Heart left ventricle (tissue), 16 donors: Measurements from ENCODE around the gene OLA1. TPM values are rescaled to one million over a fixed set of nuclear protein-coding genes. Genes with fewer than 3 reads are reported as not detected.

Experiments used
- ATAC-seq, 4 donors: fragments of 200-7000 bp; cut with Tn5 transposase; one replicate each; pipeline ENCODE4 v1.9.1; 2020 to 2022; ENCODE audit warnings: moderate library complexity in 4 of 4, mild to moderate bottlenecking in 3 of 4, moderate number of reproducible peaks in 1 of 4
- DNase-seq, 5 donors: peaks; one replicate each; pipeline ENCODE4 v3.0.0-alpha.2; 2020
- H3K27ac ChIP-seq, 12 donors: fragments of 200-600 bp; sonication (generic) in 4 of 12; one replicate each; pipeline versions ENCODE4 v1.5.0 to v1.8.0; 2016 to 2022; ENCODE audit warnings: mild to moderate bottlenecking in 2 of 12
- H3K27me3 ChIP-seq, 9 donors: fragments of 200-600 bp; sonication (generic) in 2 of 9; one replicate each; pipeline versions ENCODE4 v1.5.1 to v1.8.0; 2016 to 2022; ENCODE audit warnings: mild to moderate bottlenecking in 3 of 9
- H3K36me3 ChIP-seq, 9 donors: fragments of 200-600 bp; sonication (generic) in 2 of 9; one replicate each; pipeline versions ENCODE4 v1.5.0 to v1.8.0; 2018 to 2022; ENCODE audit warnings: mild to moderate bottlenecking in 2 of 9
- H3K4me1 ChIP-seq, 12 donors: fragments of 200-600 bp; sonication (generic) in 4 of 12; one replicate each; pipeline versions ENCODE4 v1.5.0 to v1.8.0; 2016 to 2022; ENCODE audit warnings: mild to moderate bottlenecking in 3 of 12
- H3K4me3 ChIP-seq, 12 donors: fragments of 200-600 bp; sonication (generic) in 4 of 12; one replicate each; pipeline versions ENCODE4 v1.5.0 to v1.8.0; 2017 to 2022; ENCODE audit warnings: mild to moderate bottlenecking in 9 of 12, moderate library complexity in 4 of 12
- H3K9me3 ChIP-seq, 12 donors: fragments of 200-600 bp; sonication (generic) in 4 of 12; one replicate each; pipeline versions ENCODE4 v1.5.0 to v1.8.0; 2016 to 2022; ENCODE audit warnings: mild to moderate bottlenecking in 1 of 12
- CTCF ChIP-seq, 12 donors: fragments of 200-600 bp; sonication (generic) in 4 of 12; IDR thresholded peaks; one replicate each; pipeline versions ENCODE4 v1.5.0 to v1.8.0; 2018 to 2022; ENCODE audit warnings: antibody characterized with exemption in 12 of 12, mild to moderate bottlenecking in 5 of 12
- POLR2A ChIP-seq, 2 donors: fragments of 450-650 bp; IDR thresholded peaks; one replicate each; pipeline ENCODE4 v1.6.1; 2017; ENCODE audit warnings: antibody characterized with exemption in 2 of 2, mild to moderate bottlenecking in 2 of 2, moderate library complexity in 2 of 2
- WGBS, 4 donors: extraction: QIAGEN DNeasy Blood & Tissue Kit in 2 of 4; methylation state at CpG; one replicate each; pipeline versions ENCODE4 v1.1.5 to v1.1.7; 2013 to 2018; 5-methylcytosine and 5-hydroxymethylcytosine counted together
- intact Hi-C, 10 donors: fragments of 100-400 bp; cut with DNase I; formaldehyde crosslinking; loops; one replicate each; pipeline versions ENCODE4 v1.11.1 to v1.14.2; 2022
- polyA plus RNA-seq, 2 donors: library from polyadenylated mRNA; stranded (reverse); fragments of 200-250 nt; gene quantifications; one replicate each; pipeline ENCODE4 v1.2.3, GENCODE V29; 2013
- total RNA-seq, 9 donors: library from RNA; depleted of rRNA in 2 of 9; stranded (reverse); fragments of >200 nt in 2 of 9; fragmentation: NEBNext Ultra II Directional in 3 of 9; extraction: Animal tissue kit (Norgen Biotek cat#: 25700) in 3 of 9; gene quantifications; one replicate each; pipeline versions ENCODE4 v1.1.0 to v1.2.4, GENCODE V29; 2016 to 2023
- donor health status: ischemic (EF 13 %, LVEDD 7.1; RV severe dilation, severe dysfunction).
- donor health status: healthy with polysubstance abuse.
- donor health status: DM: no; HTN: yes; CAD: no.
- donor health status: DM: no; HTN: no; CAD: no.
- donor health status: ischemic (EF 25% LVEDD 6.9; RV normal size, moderate dysfunction).
- donor health status: ischemic (EF 25% LVEDD 5.7; RV mildly dilated, moderate dysfunction).
- donor health status: healthy.
- donor health status: DM: yes; HTN: yes; CAD: no.
- donor health status: ischemic (EF 35%, LVEDD 5.7; RV mildly dilated, moderate dysfunction).
- donor health status: nonischemic (EF 11% LVEDD 7.7; RV severe dilation, severe dysfunction).
- donor health status: DM: yes; HTN: yes; CAD: no.
- donor health status: PGD.
- donor health status: ischemic (EF 29% LVEDD 5.4; RV normal size, mild dysfunction).
- donor health status: nonischemic (EF 23%, LVEDD 6.1; RV moderate dilation, normal function).

Gene OLA1
- total and polyA plus RNA-seq, 11 donors: 41.5 to 91.7 (median 72.5) TPM

DNA sequence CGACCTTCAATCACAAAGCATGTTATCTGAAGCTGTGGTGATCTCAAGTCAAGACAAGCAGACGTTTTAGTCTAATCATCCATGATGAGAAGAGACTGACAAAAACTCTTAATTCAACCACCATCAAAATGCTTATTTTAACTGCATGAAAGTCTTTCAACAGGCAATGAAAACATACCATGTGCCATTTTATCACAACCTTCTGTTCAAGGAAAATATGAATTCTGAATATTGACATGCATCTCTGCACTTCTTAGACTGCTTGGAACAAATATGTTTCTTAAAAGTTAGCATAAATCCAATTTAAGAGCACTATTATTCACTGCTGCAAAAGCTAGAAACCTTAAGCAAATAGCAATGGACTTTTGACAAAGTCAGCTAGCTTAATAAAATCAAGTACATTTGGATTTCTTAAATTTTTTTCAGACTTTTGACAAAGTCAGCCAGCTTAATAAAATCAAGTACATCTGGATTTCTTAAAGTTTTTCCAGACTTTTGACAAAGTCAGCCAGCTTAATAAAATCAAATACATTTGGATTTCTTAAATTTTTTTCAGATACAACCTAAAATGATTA, 70.9 kb downstream of the OLA1 start:
- WGBS, 4 donors: 53 to 63% (median 58%) methylated on average over 2 of the region's 2 CpGs

GRCh38 chr2:174176898-174177297, 71.4 kb downstream of the OLA1 start:
- Histone ChIP-seq H3K27me3 (no peaks in the 10 kb centered on the region), H3K36me3 (no peaks in the 10 kb centered on the region), H3K4me3 (no peak overlapping the region), H3K4me1 (peaks cover 0 to 6% (median 0%) of the 10 kb centered on the region in 12 donors), H3K9me3 (peaks cover 0 to 40% (median 8%) of the 10 kb centered on the region in 12 donors), H3K27ac (no peak overlapping the region)
- TF ChIP-seq POLR2A (IDR thresholded peaks at IDR 0.05) (no peak), CTCF (IDR thresholded peaks at IDR 0.05) (no peak)
- DNase-seq (no peak), ATAC-seq (no peak)
- 94 to 100% (median 98%) methylated on average over 1 of the region's 1 CpG for WGBS, 4 donors
- intact Hi-C loops: no loop called here

More for the DNA sequence above, 70.9 kb downstream of the OLA1 start:
- Histone ChIP-seq H3K27me3 (no peaks in the 10 kb centered on the region), H3K9me3 (peaks cover 0 to 40% (median 8%) of the 10 kb centered on the region in 12 donors), H3K4me1 (peaks cover 0 to 6% (median 0%) of the 10 kb centered on the region in 12 donors), H3K27ac (no peak overlapping the region), H3K4me3 (no peak overlapping the region), H3K36me3 (no peaks in the 10 kb centered on the region)
- intact Hi-C loops: no loop called here
- no peak for DNase-seq
- no peak for ATAC-seq
- no peak for TF ChIP-seq POLR2A (IDR thresholded peaks at IDR 0.05)
- TF ChIP-seq CTCF (IDR thresholded peaks at IDR 0.05): no peak

- intact Hi-C loops: no loop called here
- no peak overlapping the region for H3K4me3 ChIP-seq
- no peak for DNase-seq
- H3K4me1 ChIP-seq: peaks cover 0 to 6% (median 0%) of the 10 kb centered on the region in 12 donors
- TF ChIP-seq CTCF (IDR thresholded peaks at IDR 0.05) (no peak), POLR2A (IDR thresholded peaks at IDR 0.05) (no peak)
- no peaks in the 10 kb centered on the region for H3K27me3 ChIP-seq
- peaks cover 0 to 53% (median 14%) of the 10 kb centered on the region in 12 donors for H3K9me3 ChIP-seq
- no peak overlapping the region for H3K27ac ChIP-seq
- ATAC-seq: no peak
- 85 to 96% (median 93%) methylated on average over 2 of the region's 2 CpGs for WGBS, 4 donors
- H3K36me3 ChIP-seq: no peaks in the 10 kb centered on the region
These were observed 73.6 kb downstream of the OLA1 start for GRCh38 chr2:174174741-174175140.

- intact Hi-C loops: no loop called here
These were observed 75.5 kb downstream of the OLA1 start for GRCh38 chr2:174172802-174173355.

More at GRCh38 chr2:174172802-174173355, 75.5 kb downstream of the OLA1 start:
- H3K27ac ChIP-seq: no peak overlapping the region
- WGBS, 4 donors: 77 to 99% (median 93%) methylated on average over 5 of the region's 5 CpGs
- ATAC-seq: no peak
- no peaks in the 10 kb centered on the region for H3K27me3 ChIP-seq
- TF ChIP-seq POLR2A (IDR thresholded peaks at IDR 0.05) (no peak), CTCF (IDR thresholded peaks at IDR 0.05) (no peak)
- H3K9me3 ChIP-seq: peaks cover 0 to 72% (median 27%) of the 10 kb centered on the region in 12 donors
- no peak overlapping the region for H3K4me3 ChIP-seq
- H3K4me1 ChIP-seq: peaks cover 0 to 6% (median 0%) of the 10 kb centered on the region in 12 donors
- no peak for DNase-seq
- H3K36me3 ChIP-seq: peaks cover 0 to 9% (median 0%) of the 10 kb centered on the region in 9 donors
